ENCODE results near the gene LPAR5. TPM values are rescaled to one million over a fixed set of nuclear protein-coding genes. Genes with fewer than 3 reads are reported as not detected.

The LPAR5 gene
- total RNA-seq, 1 donor from 2014 or later = 30.4 TPM

- POLR2A ChIA-PET = no interaction called here
These were observed 17.6 kb upstream of the LPAR5 start for GRCh38 chr12:6653342-6653741.

DNA sequence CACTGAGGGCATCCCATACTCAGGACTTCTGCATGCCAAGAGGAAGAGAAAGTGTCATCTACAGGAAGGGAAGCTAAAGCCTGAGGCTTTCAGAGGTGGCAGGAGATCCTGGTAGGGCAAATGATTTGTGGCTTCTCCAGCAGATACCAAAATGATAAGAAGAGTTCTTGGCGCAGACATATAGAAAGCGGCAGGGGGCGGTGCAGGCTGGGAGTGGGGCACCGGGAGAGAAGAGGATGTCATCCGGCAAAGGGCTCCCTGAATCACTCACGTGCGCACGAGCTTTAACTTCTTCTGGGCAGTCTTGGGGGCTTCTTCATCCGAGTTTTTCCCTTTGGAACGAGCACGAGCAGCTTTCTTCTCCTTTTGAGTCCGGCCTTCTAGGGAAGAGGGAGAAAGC lies 16.6 kb upstream of the LPAR5 start:
- DNase-seq (no peak), ATAC-seq (ENCODE audit: low read depth) (no peak)
- CTCF ChIA-PET = no interaction called here
- no peaks in the 10 kb centered on the region for H3K9me3 Mint-ChIP-seq
- H3K36me3 Mint-ChIP-seq (ENCODE audit: low read depth) = peaks cover 66% of the 10 kb centered on the region
- H3K27ac Mint-ChIP-seq = no peak overlapping the region
- intact Hi-C loops (cut with micrococcal nuclease) = no loop called here
- H3K27me3 Mint-ChIP-seq = no peaks in the 10 kb centered on the region
- TF ChIP-seq, protein P1, sequence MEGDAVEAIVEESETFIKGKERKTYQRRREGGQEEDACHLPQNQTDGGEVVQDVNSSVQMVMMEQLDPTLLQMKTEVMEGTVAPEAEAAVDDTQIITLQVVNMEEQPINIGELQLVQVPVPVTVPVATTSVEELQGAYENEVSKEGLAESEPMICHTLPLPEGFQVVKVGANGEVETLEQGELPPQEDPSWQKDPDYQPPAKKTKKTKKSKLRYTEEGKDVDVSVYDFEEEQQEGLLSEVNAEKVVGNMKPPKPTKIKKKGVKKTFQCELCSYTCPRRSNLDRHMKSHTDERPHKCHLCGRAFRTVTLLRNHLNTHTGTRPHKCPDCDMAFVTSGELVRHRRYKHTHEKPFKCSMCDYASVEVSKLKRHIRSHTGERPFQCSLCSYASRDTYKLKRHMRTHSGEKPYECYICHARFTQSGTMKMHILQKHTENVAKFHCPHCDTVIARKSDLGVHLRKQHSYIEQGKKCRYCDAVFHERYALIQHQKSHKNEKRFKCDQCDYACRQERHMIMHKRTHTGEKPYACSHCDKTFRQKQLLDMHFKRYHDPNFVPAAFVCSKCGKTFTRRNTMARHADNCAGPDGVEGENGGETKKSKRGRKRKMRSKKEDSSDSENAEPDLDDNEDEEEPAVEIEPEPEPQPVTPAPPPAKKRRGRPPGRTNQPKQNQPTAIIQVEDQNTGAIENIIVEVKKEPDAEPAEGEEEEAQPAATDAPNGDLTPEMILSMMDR (IDR thresholded peaks at IDR 0.05) = no peak
- H3K4me1 Mint-ChIP-seq = peaks cover 4% of the 10 kb centered on the region
- no peak overlapping the region for H3K4me3 Mint-ChIP-seq
- POLR2A ChIA-PET = interaction anchor here (0.6 kb wide), 1 partner anchor 25 kb away, joined by 4 read pairs; no protein-coding TSS in a partner anchor

More at GRCh38 chr12:6653342-6653741, 17.6 kb upstream of the LPAR5 start:
- TF ChIP-seq, protein P1 (IDR thresholded peaks at IDR 0.05) = no peak
- Mint-ChIP-seq H3K4me3 (no peak overlapping the region), H3K27ac (no peak overlapping the region), H3K9me3 (no peaks in the 10 kb centered on the region), H3K4me1 (peaks cover 6% of the 10 kb centered on the region), H3K36me3 (ENCODE audit: low read depth) (peaks cover 68% of the 10 kb centered on the region), H3K27me3 (no peaks in the 10 kb centered on the region)
- intact Hi-C loops (cut with micrococcal nuclease) = no loop called here
- CTCF ChIA-PET = no interaction called here
- ATAC-seq (ENCODE audit: low read depth) (no peak), DNase-seq (no peak)

GRCh38 chr12:6650832-6651231 lies 15.1 kb upstream of the LPAR5 start:
- Mint-ChIP-seq H3K36me3 (ENCODE audit: low read depth) (peaks cover 55% of the 10 kb centered on the region), H3K27me3 (no peaks in the 10 kb centered on the region), H3K4me3 (no peak overlapping the region), H3K9me3 (no peaks in the 10 kb centered on the region), H3K4me1 (peaks cover 11% of the 10 kb centered on the region), H3K27ac (no peak overlapping the region)
- TF ChIP-seq, protein P1 (IDR thresholded peaks at IDR 0.05) = no peak
- ATAC-seq (ENCODE audit: low read depth) (no peak), DNase-seq (no peak)
- CTCF ChIA-PET = no interaction called here
- POLR2A ChIA-PET = no interaction called here
- intact Hi-C loops (cut with micrococcal nuclease) = no loop called here

DNA sequence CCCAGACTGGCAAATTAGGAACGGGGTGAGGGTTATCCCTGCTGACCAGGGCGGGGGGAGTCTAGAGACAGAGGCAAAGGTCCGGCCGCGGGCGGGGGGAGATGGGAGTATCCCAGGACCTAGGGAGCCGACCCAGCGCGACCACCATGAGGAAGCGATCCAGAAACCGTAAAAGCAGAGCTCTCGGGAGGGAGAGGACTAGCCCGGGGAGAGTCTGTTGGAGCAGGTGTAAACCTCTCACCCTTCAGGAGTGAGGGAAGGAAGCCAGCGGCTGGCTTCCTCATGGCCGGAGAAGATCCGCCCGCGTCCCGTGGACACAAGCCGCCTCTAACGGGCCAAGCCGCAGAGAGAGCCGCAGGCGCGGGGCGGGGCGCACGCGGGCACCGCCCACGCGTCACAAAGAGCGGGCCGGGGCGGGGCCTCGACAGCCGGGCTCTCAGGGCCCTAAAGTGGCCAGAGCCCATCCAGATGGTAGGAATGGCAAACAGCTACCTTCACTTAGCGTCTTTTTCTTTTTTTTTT lies 11.4 kb upstream of the LPAR5 start, which contains the start of gene ACRBP:
TSS of gene ACRBP (minus strand) at position 350 of the 522 bp plus-strand sequence. CDS start at position 284, 66 bp downstream.
- ATAC-seq (ENCODE audit: low read depth) (peak; percentile 83), DNase-seq (peak; percentile 71)
- Mint-ChIP-seq H3K27me3 (no peaks in the 10 kb centered on the region), H3K27ac (peak within 1 kb of the TSS; percentile 74), H3K4me1 (peaks cover 39% of the 10 kb centered on the region), H3K4me3 (peak within 1 kb of the TSS; percentile 84), H3K9me3 (peaks cover 5% of the 10 kb centered on the region), H3K36me3 (ENCODE audit: low read depth) (peaks cover 30% of the 10 kb centered on the region)
- CTCF ChIA-PET = interaction anchor here (4.4 kb wide), 1 partner anchor 27 kb away, joined by 26 read pairs; no protein-coding TSS in a partner anchor
- TF ChIP-seq, protein P1 (IDR thresholded peaks at IDR 0.05) = no peak
- intact Hi-C loops (cut with micrococcal nuclease) = no loop called here
- POLR2A ChIA-PET = interaction anchor here (0.5 to 2.1 kb wide), 9 partner anchors 11 to 318 kb away, joined by 3 to 17 read pairs (median 4); partner anchors contain the start of gene LPAR5

DNA sequence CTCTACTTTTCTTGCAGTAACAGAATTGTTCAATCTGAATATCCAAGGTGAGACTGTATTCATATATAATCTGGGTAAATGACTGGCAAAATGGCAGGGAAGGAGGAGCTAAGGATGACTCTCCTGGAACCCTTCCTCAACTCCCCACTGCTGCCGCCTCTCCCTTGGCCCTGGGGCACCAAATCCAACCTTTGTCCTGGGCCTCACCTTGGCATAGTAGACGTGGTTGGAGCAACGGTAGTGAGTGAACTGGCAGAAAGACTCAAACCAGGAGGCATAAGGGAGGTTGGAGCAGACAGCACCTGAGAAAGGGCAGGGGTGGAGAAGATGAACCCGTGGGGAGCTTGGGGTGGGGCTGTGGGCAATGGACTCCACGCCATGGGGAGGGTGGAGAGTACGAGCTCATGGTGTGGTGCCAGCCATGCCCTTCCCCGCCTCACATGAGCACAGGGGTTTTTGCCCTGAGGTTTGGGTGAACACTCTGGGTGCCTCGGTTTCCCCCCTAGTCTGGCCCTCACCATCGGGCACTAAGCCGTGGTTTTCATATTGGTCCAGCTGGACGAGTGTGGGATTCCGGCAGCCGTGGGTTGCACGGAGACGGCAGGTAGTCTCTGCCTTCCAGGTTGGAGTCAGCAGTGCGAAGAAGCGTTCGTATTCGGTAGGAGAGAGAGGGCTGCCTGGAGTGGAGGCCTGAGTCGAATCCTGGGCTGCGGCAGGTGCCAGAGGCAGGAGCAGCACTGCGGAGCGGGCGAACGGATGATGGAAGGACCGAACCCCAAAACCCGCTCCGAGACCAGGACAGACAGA lies 10.7 kb upstream of the LPAR5 start:
- TF ChIP-seq, protein P1 (IDR thresholded peaks at IDR 0.05) = no peak
- H3K27ac Mint-ChIP-seq = peak overlapping the region; percentile 74
- no peaks in the 10 kb centered on the region for H3K27me3 Mint-ChIP-seq
- ATAC-seq (ENCODE audit: low read depth) (no peak), DNase-seq (no peak)
- POLR2A ChIA-PET = interaction anchor here (0.6 to 2.1 kb wide), 5 partner anchors 11 to 32 kb away, joined by 3 to 17 read pairs (median 6); partner anchors contain the start of gene LPAR5
- intact Hi-C loops (cut with micrococcal nuclease) = no loop called here
- H3K36me3 Mint-ChIP-seq (ENCODE audit: low read depth) = peaks cover 25% of the 10 kb centered on the region
- peaks cover 42% of the 10 kb centered on the region for H3K4me1 Mint-ChIP-seq
- CTCF ChIA-PET = interaction anchor here (4.4 kb wide), 1 partner anchor 26 kb away, joined by 26 read pairs; no protein-coding TSS in a partner anchor
- H3K9me3 Mint-ChIP-seq = peaks cover 5% of the 10 kb centered on the region
- peak overlapping the region; percentile 84 for H3K4me3 Mint-ChIP-seq
